ENCODE measurements around the gene HDLBP.

Gene HDLBP

DNA sequence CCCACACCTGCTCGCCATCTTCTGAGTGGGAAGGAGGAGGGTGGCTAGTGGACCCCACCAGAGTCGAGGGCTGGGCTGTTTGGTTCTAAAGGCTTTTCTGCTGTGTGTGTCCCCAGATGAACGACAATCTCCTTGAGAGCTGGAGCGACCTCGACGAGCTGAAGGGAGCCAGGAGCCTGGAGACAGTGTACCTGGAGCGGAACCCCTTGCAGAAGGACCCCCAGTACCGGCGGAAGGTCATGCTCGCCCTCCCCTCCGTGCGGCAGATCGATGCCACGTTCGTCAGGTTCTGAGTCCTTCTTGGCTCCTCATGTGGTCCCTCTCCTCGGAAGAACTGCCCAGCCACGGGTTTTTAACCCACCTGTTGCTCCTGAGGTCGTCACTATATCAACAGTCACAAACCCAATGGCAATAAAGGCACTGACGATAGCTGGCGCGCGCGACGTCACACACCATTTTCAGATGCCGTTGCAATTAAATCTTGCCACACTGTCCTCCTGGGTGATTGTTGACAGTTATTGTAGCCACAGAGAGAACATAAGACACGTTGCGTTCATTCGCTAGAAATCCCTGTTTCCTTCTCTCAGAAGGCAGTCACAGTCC, 132.8 kb downstream of the HDLBP start:
- H3K27me3 ChIP-seq: no peaks in the 10 kb centered on the region
- H3K9me3 ChIP-seq: no peaks in the 10 kb centered on the region
- H3K36me3 ChIP-seq: peaks cover 6% of the 10 kb centered on the region; the same call in 1 of the 2 replicates
- TF ChIP-seq, protein P1, sequence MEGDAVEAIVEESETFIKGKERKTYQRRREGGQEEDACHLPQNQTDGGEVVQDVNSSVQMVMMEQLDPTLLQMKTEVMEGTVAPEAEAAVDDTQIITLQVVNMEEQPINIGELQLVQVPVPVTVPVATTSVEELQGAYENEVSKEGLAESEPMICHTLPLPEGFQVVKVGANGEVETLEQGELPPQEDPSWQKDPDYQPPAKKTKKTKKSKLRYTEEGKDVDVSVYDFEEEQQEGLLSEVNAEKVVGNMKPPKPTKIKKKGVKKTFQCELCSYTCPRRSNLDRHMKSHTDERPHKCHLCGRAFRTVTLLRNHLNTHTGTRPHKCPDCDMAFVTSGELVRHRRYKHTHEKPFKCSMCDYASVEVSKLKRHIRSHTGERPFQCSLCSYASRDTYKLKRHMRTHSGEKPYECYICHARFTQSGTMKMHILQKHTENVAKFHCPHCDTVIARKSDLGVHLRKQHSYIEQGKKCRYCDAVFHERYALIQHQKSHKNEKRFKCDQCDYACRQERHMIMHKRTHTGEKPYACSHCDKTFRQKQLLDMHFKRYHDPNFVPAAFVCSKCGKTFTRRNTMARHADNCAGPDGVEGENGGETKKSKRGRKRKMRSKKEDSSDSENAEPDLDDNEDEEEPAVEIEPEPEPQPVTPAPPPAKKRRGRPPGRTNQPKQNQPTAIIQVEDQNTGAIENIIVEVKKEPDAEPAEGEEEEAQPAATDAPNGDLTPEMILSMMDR (IDR thresholded peaks at IDR 0.05; ENCODE audit: low read depth, low read length): no peak
- no peak overlapping the region for H3K4me3 ChIP-seq (ENCODE audit: low read depth, low read length)
- no peak for DNase-seq
- no peaks in the 10 kb centered on the region for H3K4me1 ChIP-seq

DNA sequence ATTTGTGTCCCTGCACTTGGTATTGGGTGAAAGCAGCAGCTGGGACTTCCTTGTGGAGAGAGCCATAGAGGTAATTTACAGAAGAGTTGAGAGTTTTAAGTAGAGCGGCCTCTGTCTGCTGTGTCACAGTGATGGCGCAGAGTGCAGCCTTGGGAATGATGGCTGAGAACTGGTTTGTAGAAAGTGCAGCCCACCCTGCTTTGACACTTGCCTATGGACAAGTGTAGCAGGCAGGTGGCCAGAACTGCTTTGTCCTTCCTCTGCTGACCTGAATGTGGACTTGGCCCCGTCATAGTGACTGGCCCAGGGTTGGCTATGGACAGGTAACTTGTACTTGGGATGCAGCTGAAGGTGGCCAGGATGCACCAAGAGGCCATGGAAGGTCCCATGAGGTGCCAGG, 133.3 kb downstream of the HDLBP start:
- DNase-seq: no peak
- H3K4me3 ChIP-seq (ENCODE audit: low read depth, low read length): no peak overlapping the region
- peaks cover 6% of the 10 kb centered on the region; the same call in 1 of the 2 replicates for H3K36me3 ChIP-seq
- H3K27me3 ChIP-seq: no peaks in the 10 kb centered on the region
- H3K4me1 ChIP-seq: no peaks in the 10 kb centered on the region
- TF ChIP-seq, protein P1 (IDR thresholded peaks at IDR 0.05; ENCODE audit: low read depth, low read length): no peak
- H3K9me3 ChIP-seq: no peaks in the 10 kb centered on the region

DNA sequence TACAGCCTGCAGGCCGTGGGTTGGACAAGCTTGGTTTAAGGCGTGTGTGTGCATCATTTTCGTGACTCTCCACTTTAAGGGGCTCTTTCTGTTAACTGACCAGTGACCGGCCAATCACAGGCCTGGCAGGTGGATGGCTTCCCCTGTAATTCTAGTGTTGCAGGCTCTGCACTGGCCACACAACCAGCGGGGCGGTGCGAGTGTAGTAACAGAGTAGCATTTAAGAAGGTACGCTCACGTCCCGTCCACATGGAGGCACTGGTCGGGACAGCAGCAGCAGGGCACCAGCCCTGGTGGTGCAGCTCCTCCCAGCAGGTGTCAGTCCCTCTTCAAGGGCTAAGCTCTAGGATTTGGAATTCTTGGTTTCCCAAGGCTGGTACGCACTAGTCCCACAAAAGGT, 135.0 kb downstream of the HDLBP start:
- H3K27me3 ChIP-seq: no peaks in the 10 kb centered on the region
- no peaks in the 10 kb centered on the region for H3K4me1 ChIP-seq
- no peak for DNase-seq
- TF ChIP-seq, protein P1 (IDR thresholded peaks at IDR 0.05; ENCODE audit: low read depth, low read length): no peak
- H3K4me3 ChIP-seq (ENCODE audit: low read depth, low read length): no peak overlapping the region
- H3K36me3 ChIP-seq: peaks cover 6% of the 10 kb centered on the region; the same call in 1 of the 2 replicates
- H3K9me3 ChIP-seq: no peaks in the 10 kb centered on the region

DNA sequence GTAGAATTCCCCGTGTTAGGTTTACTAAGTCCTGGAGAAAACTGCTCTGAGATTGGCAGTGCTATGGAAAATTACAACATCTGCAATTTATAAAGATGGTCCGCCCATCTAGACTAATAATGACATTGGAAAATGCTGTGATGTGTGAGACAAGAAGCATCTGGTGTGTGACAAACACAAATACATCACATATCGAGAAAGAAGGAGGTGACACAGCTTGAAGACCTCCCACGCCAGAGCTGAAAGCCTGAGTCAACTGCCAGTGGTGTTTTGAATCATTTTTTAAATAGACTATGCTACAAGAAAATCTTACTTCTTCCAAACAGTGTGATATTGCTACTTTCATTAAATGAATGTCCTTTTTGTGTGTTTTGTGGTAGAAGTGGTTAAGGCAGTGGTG, 135.6 kb downstream of the HDLBP start:
- no peaks in the 10 kb centered on the region for H3K9me3 ChIP-seq
- H3K27me3 ChIP-seq: no peaks in the 10 kb centered on the region
- H3K36me3 ChIP-seq: peaks cover 11% of the 10 kb centered on the region; the same call in 1 of the 2 replicates
- H3K4me1 ChIP-seq: no peaks in the 10 kb centered on the region
- no peak for DNase-seq
- TF ChIP-seq, protein P1 (IDR thresholded peaks at IDR 0.05; ENCODE audit: low read depth, low read length): no peak
- H3K4me3 ChIP-seq (ENCODE audit: low read depth, low read length): no peak overlapping the region

DNA sequence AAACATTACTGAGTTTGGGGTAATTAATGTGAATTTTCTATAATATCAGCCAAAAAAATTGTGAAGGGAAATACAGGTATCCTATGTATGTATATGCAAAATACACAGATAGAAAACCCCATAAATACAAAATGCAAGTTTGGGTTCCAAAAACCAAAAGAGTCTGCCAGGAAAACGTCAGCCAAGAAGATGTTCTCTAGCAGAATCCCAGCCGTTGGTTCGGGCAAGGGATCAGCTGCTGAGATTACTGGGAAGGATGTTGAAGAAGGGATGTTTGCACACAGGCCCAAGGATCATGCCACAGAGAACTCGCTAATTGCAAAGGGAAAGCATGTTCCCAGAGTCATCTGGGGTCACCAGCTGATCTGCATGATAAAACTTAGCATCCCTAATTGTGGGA, 136.5 kb downstream of the HDLBP start:
- H3K9me3 ChIP-seq: no peaks in the 10 kb centered on the region
- no peaks in the 10 kb centered on the region for H3K4me1 ChIP-seq
- DNase-seq: no peak
- no peaks in the 10 kb centered on the region for H3K27me3 ChIP-seq
- H3K4me3 ChIP-seq (ENCODE audit: low read depth, low read length): no peak overlapping the region
- peaks cover 12% of the 10 kb centered on the region; the same call in 1 of the 2 replicates for H3K36me3 ChIP-seq
- TF ChIP-seq, protein P1 (IDR thresholded peaks at IDR 0.05; ENCODE audit: low read depth, low read length): no peak

DNA sequence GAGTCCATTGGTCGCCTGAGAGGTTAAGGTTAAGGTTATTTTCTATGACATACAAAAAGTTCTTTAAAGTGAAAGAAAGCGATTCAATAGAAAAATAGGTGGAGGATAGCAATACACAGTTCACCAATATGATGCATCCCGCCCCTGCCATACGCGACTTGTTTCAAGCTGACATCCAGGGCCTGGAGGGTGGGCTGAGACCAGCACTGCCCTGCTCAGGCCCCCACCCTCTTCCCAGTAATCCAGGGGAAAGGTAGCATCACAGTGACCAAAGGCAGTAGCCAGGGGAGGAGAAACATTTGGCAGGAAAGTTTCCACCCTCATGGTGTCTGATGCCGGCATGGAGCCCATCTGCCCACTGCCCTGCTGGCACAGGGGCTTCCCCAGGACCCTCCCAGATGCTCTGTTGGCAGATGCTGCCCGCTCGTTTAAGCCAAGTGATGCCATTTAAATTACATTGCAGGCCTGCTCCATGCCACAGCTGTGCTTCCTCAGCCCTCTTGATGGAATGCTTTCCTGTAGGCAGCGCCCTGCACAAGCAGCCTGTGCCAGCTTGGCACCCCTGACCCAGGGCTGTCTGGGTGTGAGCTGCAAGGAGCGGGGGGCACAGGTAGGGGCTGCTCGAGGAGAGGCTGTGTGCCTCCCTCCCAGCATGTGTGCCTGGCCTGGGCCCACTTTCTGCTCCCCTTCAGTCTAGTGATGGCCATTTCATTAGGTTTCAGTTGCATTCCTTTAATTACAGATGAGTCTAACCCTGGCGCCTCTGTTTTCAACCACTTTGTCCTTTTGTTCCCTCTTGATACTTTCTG, 137.7 kb downstream of the HDLBP start:
- DNase-seq: no peak
- H3K36me3 ChIP-seq: peaks cover 9% of the 10 kb centered on the region; the same call in 1 of the 2 replicates
- H3K27me3 ChIP-seq: no peaks in the 10 kb centered on the region
- no peaks in the 10 kb centered on the region for H3K9me3 ChIP-seq
- no peaks in the 10 kb centered on the region for H3K4me1 ChIP-seq
- TF ChIP-seq, protein P1 (IDR thresholded peaks at IDR 0.05; ENCODE audit: low read depth, low read length): no peak
- H3K4me3 ChIP-seq (ENCODE audit: low read depth, low read length): no peak overlapping the region
